Endothelial cell of umbilical vein (primary cell): ENCODE data around the gene SUMO2. TPM values are rescaled to one million over a fixed set of nuclear protein-coding genes. Genes with fewer than 3 reads are reported as not detected.

Source experiments
- BruUV-seq: library from RNA; stranded (reverse); fragments of 400-500 nt; replicated peaks from 2 replicates; lab custom pipeline; 2021; lab: Mats Ljungman, UMichigan
- CTCF ChIA-PET: fragments of 300-600, 350-600 bp; sonication (Branson Sonifier 250); formaldehyde crosslinking; loops from one replicate; lab custom pipeline; 2021; ENCODE audit warnings: antibody characterized with exemption, inconsistent platforms; lab: Charles Lee
- POLR2A ChIA-PET: fragments of 300-600, 350-600 bp; sonication (Branson Sonifier 250); formaldehyde crosslinking; loops from one replicate; lab custom pipeline; 2021; ENCODE audit warnings: antibody characterized with exemption, inconsistent platforms; lab: Charles Lee
- DNase-seq: peaks from one replicate; pipeline ENCODE4 v3.0.0-alpha.2; 2011; ENCODE audit warnings: low read depth, low spot score
- FAIRE-seq: peaks from 2 replicates; lab custom pipeline; 2011; peaks lifted over from hg19 to GRCh38; lab: Jason Lieb, UNC
- H2AFZ ChIP-seq: 2 replicates; pipeline ENCODE4 v1.6.0; 2012; ENCODE audit warnings: low read depth, low read length, control low read depth, inconsistent platforms
- H3K27ac ChIP-seq: 2 replicates; pipeline ENCODE4 v1.5.1; 2011; ENCODE audit warnings: low read depth, mild to moderate bottlenecking, control low read depth, low read length, moderate library complexity; ENCODE audit not compliant: insufficient read depth
- H3K27me3 ChIP-seq, 2 experiments: 2 replicates each; pipeline versions ENCODE4 v1.6.0 to v1.6.1; 2011; ENCODE audit warnings: low read length in 2 of 2, mixed read lengths in 1 of 2; ENCODE audit not compliant: control insufficient read depth in 2 of 2, insufficient read depth in 2 of 2
- H3K36me3 ChIP-seq, 2 experiments: 2 replicates in 1 of 2; 3 replicates in 1 of 2; pipeline ENCODE4 v1.5.1; 2011; ENCODE audit warnings: low read length in 2 of 2, mild to moderate bottlenecking in 1 of 2, moderate library complexity in 1 of 2; ENCODE audit not compliant: control insufficient read depth in 2 of 2, insufficient read depth in 2 of 2; ENCODE audit errors: extremely low read depth in 1 of 2
- H3K4me1 ChIP-seq: 3 replicates; pipeline ENCODE4 v1.5.1; 2011; ENCODE audit warnings: mild to moderate bottlenecking, low read length; ENCODE audit not compliant: control insufficient read depth, insufficient read depth; ENCODE audit errors: extremely low read depth
- H3K4me2 ChIP-seq: 2 replicates; pipeline ENCODE4 v1.6.1; 2011; ENCODE audit warnings: low read length, control low read depth, mixed read lengths; ENCODE audit not compliant: insufficient read depth
- H3K4me3 ChIP-seq, 3 experiments: fragments of 200-600 bp in 1 of 3; sonication (generic), shearing (Covaris generic) in 1 of 3; replicated peaks in 1 of 3; 2 replicates each; pipeline ENCODE4 v1.5.1; 2011 to 2016; ENCODE audit warnings: control low read depth in 3 of 3, low read length in 3 of 3, mild to moderate bottlenecking in 2 of 3, inconsistent platforms in 1 of 3, low read depth in 1 of 3, moderate library complexity in 1 of 3; ENCODE audit not compliant: insufficient read depth in 1 of 3
- H3K79me2 ChIP-seq: 2 replicates; pipeline ENCODE4 v1.6.0; 2012; ENCODE audit warnings: low read length, inconsistent platforms; ENCODE audit not compliant: control insufficient read depth, insufficient read depth
- H3K9ac ChIP-seq: replicated peaks from 2 replicates; pipeline ENCODE3; 2011; ENCODE audit warnings: low read length, control low read depth; ENCODE audit not compliant: insufficient read depth; ENCODE audit errors: extremely low read depth
- H3K9me1 ChIP-seq: replicated peaks from 3 replicates; pipeline ENCODE4 v1.6.0; 2011; ENCODE audit warnings: mild to moderate bottlenecking, low read length; ENCODE audit not compliant: control insufficient read depth, insufficient read depth; ENCODE audit errors: extremely low read depth
- H3K9me3 ChIP-seq: replicated peaks from 2 replicates; pipeline ENCODE4 v1.5.1; 2012; ENCODE audit warnings: low read length, inconsistent platforms; ENCODE audit not compliant: control insufficient read depth, insufficient read depth
- H4K20me1 ChIP-seq: replicated peaks from 2 replicates; pipeline ENCODE3; 2011; ENCODE audit warnings: mild to moderate bottlenecking, low read length; ENCODE audit not compliant: control insufficient read depth, insufficient read depth; ENCODE audit errors: extremely low read depth
- FOS ChIP-seq: IDR thresholded peaks from 2 replicates; pipeline ENCODE4 v1.6.1; 2011; ENCODE audit warnings: mild to moderate bottlenecking, low read length, moderate library complexity, borderline replicate concordance; ENCODE audit not compliant: insufficient read depth
- POLR2A ChIP-seq: IDR thresholded peaks from 2 replicates; pipeline ENCODE4 v1.6.1; 2012; ENCODE audit warnings: low read depth, mild to moderate bottlenecking, control low read depth, low read length
- POLR2AphosphoS5 ChIP-seq: IDR thresholded peaks from 2 replicates; pipeline ENCODE4 v1.6.1; 2012; ENCODE audit warnings: low read depth, mild to moderate bottlenecking, control low read depth, low read length, moderate library complexity; ENCODE audit not compliant: insufficient read depth
- dilution Hi-C: fragments of 300-500 bp; cut with MboI; formaldehyde crosslinking; loops from one replicate; pipeline ENCODE4 v1.15.0; 2019; ENCODE audit warnings: low sequenced_read_pairs; ENCODE audit not compliant: extremely low pct_ligation_motif_present
- intact Hi-C: fragments of 100-400 bp; cut with micrococcal nuclease; formaldehyde crosslinking; loops from one replicate; pipeline ENCODE4 v1.10.0; 2022
- polyA plus RNA-seq, 4 experiments: library from polyadenylated mRNA; depleted of rRNA in 3 of 4; stranded (reverse) in 3 of 4; unstranded in 1 of 4; fragments of >200 nt; gene quantifications; 2 replicates each; pipeline versions ENCODE4 v1.2.1 to v1.2.3, GENCODE V29; 2011 to 2012; ENCODE audit warnings: missing spikeins in 1 of 4
- total RNA-seq: library from RNA; stranded (reverse); gene quantifications from 2 replicates; pipeline ENCODE4 v1.2.3, GENCODE V29; 2021
- TF ChIP-seq, protein P1 (sequence below): IDR thresholded peaks from 2 replicates; pipeline ENCODE4 v1.6.1; 2011; ENCODE audit not compliant: insufficient read depth, insufficient read length

SUMO2 gene
- total and polyA plus RNA-seq, 2 donors (not counting 3 experiments of a cell fraction or from before 2014, with no cell fraction given): 75.6 to 437 TPM

DNA sequence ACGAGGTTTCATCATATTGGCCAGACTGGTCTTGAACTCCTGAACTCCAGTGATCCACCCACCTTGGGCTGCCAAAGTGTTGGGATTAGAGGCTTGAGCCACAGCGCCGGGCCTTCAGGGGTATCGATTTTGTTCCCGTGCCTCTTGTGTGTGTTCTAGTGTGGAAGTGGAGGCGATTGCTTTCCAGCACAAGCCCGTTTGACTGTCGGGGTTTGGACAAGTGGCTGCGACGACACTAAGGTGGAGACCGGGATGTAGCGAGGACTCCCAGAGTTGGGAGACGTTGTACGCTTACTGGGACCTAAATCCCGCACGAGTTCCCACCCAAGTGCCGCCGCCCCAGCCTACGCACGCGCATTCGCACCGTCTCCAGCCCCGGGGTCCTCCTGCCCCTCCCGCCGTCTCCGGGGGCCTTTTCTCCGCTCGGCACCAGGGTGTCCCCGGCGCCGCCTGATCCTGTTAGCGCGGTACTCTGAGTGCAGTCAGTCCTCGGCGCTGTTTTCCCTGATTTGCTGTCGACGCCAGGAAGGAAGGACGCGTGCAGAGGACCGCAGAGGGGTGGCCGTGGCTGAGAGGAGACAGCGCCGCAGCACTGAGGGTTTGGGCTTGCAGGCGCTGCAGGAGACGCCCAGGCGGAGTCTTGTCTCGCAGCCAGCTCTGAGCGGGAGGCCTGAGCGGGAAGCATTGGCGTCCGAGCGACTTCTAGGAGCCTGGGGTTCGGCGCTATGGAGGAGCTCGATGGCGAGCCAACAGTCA, 22.5 kb upstream of the SUMO2 start, which contains the start of gene NUP85:
Gene NUP85, plus strand, starts transcription at position 643 of the 756 bp plus-strand sequence. Its CDS starts 83 bp downstream, at position 726.
- Histone ChIP-seq H3K9me1 (no peaks in the 10 kb centered on the region), H3K4me1 (peaks cover 2% of the 10 kb centered on the region), H3K27me3 (no peaks in the 10 kb centered on the region), H3K9ac (peak within 1 kb of the TSS; percentile 96), H4K20me1 (no peaks in the 10 kb centered on the region), H2AFZ (peak within 1 kb of the TSS; percentile 93), H3K27ac (peak within 1 kb of the TSS; percentile 90), H3K79me2 (peaks cover 29% of the 10 kb centered on the region), H3K4me3 (peak within 1 kb of the TSS; percentile 58 to 91 (median 85)), H3K36me3 (peaks cover 0 to under 1% of the 10 kb centered on the region in 2 experiments), H3K9me3 (no peaks in the 10 kb centered on the region), H3K4me2 (peak within 1 kb of the TSS; percentile 83)
- ChIA-PET POLR2A (no interaction called here), CTCF (interaction anchor here (1.0 to 9.1 kb wide), 7 partner anchors 33 to 244 kb away, joined by 3 to 257 read pairs (median 4); partner anchors contain the start of gene MRPL58)
- dilution Hi-C loops: no loop called here
- intact Hi-C loops: loop anchor here (1.0 kb wide), 3 partner anchors 22 to 91 kb away; partner anchors contain the start of gene JPT1
- DNase-seq (peak; percentile 96), FAIRE-seq (peak; percentile 92)
- TF ChIP-seq POLR2AphosphoS5: peak; percentile 87
- TF ChIP-seq, protein P1, sequence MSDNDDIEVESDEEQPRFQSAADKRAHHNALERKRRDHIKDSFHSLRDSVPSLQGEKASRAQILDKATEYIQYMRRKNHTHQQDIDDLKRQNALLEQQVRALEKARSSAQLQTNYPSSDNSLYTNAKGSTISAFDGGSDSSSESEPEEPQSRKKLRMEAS: peak; percentile 33
- TF ChIP-seq FOS: no peak
- TF ChIP-seq POLR2A: peak; percentile 88
- BruUV-seq: TSS peak; percentile 98
